Measurements from ENCODE around the gene DIS3L2. TPM values are rescaled to one million over a fixed set of nuclear protein-coding genes. Genes with fewer than 3 reads are reported as not detected.

DIS3L2 gene
- total RNA-seq, 1 experiment from 2014 or later = 28.5 TPM

- Mint-ChIP-seq H3K4me1 (peaks cover 10% of the 10 kb centered on the region), H3K27me3 (ENCODE audit: low read depth) (peaks cover 17% of the 10 kb centered on the region), H3K4me3 (no peak overlapping the region), H3K9me3 (no peaks in the 10 kb centered on the region), H3K36me3 (no peaks in the 10 kb centered on the region), H3K27ac (no peak overlapping the region)
- POLR2A ChIA-PET = no interaction called here
- CTCF ChIA-PET = interaction anchor here (0.9 to 2.1 kb wide), 2 partner anchors 14 to 19 kb away, joined by 3 to 11 read pairs; no protein-coding TSS in a partner anchor
- ATAC-seq (no peak), DNase-seq (ENCODE audit: low spot score) (no peak)
- TF ChIP-seq GTF2I (CRISPR knock-in tag; conservative IDR thresholded peaks at IDR 0.05) (no peak), TCF7 (CRISPR knock-in tag; IDR thresholded peaks at IDR 0.05; ENCODE audit: low read depth) (no peak), JUN (CRISPR knock-in tag; IDR thresholded peaks at IDR 0.05) (no peak), FOXP1 (CRISPR knock-in tag; IDR thresholded peaks at IDR 0.05; ENCODE audit: borderline replicate concordance) (no peak), TEAD4 (CRISPR knock-in tag; IDR thresholded peaks at IDR 0.05) (no peak), USF2 (CRISPR knock-in tag; IDR thresholded peaks at IDR 0.05) (no peak)
- TF ChIP-seq, protein P1, sequence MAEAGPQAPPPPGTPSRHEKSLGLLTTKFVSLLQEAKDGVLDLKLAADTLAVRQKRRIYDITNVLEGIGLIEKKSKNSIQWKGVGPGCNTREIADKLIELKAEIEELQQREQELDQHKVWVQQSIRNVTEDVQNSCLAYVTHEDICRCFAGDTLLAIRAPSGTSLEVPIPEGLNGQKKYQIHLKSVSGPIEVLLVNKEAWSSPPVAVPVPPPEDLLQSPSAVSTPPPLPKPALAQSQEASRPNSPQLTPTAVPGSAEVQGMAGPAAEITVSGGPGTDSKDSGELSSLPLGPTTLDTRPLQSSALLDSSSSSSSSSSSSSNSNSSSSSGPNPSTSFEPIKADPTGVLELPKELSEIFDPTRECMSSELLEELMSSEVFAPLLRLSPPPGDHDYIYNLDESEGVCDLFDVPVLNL (CRISPR knock-in tag; IDR thresholded peaks at IDR 0.05; ENCODE audit: borderline replicate concordance, low read depth) = no peak
- TF ChIP-seq, protein P2, sequence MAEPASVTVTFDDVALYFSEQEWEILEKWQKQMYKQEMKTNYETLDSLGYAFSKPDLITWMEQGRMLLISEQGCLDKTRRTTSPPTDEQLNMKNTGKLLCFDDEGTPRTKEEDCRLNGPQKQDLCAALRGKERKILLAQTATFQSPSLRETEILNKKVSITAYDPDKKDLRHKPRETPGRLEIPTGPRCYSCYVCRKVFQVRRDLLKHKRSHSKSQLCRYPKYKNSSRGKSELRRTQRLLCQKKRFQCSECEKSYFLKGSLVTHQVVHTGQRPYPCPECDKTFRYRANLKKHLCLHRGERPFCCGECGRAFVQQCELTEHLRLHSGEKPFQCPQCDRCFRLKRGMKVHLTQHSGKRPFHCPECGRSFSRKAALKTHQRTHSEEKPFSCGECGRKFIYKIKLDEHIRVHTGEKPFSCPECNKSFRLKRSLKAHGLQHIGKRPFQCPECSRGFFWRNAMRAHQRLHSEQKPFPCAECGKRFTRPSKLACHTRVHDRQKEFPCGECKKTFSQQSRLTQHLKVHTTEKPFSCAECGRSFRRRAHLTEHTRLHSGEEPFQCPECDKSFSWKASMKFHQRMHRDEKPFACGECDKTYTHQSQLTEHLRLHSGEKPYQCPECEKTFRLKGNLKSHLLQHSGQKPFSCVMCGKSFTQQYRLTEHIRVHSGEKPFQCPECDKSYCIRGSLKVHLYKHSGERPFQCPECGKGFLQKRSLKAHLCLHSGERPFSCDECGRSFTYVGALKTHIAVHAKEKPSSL (CRISPR knock-in tag; conservative IDR thresholded peaks at IDR 0.05) = no peak
Observed at GRCh38 chr2:231920366-231920765, 41.1 kb upstream of the DIS3L2 start.

GRCh38 chr2:231920795-231921194, 40.7 kb upstream of the DIS3L2 start:
- peaks cover 10% of the 10 kb centered on the region for H3K4me1 Mint-ChIP-seq
- ATAC-seq = no peak
- H3K4me3 Mint-ChIP-seq = no peak overlapping the region
- ChIA-PET CTCF (interaction anchor here (0.9 to 2.1 kb wide), 4 partner anchors 14 to 26 kb away, joined by 3 to 11 read pairs (median 3); no protein-coding TSS in a partner anchor), POLR2A (no interaction called here)
- H3K27me3 Mint-ChIP-seq (ENCODE audit: low read depth) = peaks cover 19% of the 10 kb centered on the region
- no peaks in the 10 kb centered on the region for H3K9me3 Mint-ChIP-seq
- H3K36me3 Mint-ChIP-seq = no peaks in the 10 kb centered on the region
- H3K27ac Mint-ChIP-seq = no peak overlapping the region
- no peak for DNase-seq (ENCODE audit: low spot score)
- TF ChIP-seq, protein P3, sequence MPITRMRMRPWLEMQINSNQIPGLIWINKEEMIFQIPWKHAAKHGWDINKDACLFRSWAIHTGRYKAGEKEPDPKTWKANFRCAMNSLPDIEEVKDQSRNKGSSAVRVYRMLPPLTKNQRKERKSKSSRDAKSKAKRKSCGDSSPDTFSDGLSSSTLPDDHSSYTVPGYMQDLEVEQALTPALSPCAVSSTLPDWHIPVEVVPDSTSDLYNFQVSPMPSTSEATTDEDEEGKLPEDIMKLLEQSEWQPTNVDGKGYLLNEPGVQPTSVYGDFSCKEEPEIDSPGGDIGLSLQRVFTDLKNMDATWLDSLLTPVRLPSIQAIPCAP (CRISPR knock-in tag; IDR thresholded peaks at IDR 0.05) = no peak
- TF ChIP-seq CTCF (IDR thresholded peaks at IDR 0.05) (no peak), ZNF232 (CRISPR knock-in tag; IDR thresholded peaks at IDR 0.05) (no peak), JAZF1 (CRISPR knock-in tag; IDR thresholded peaks at IDR 0.05) (no peak), ZNF416 (CRISPR knock-in tag; IDR thresholded peaks at IDR 0.05) (no peak), ETV6 (CRISPR knock-in tag; IDR thresholded peaks at IDR 0.05) (no peak), TP53 (CRISPR knock-in tag; IDR thresholded peaks at IDR 0.05) (no peak), KAT7 (CRISPR knock-in tag; IDR thresholded peaks at IDR 0.05; ENCODE audit: borderline replicate concordance) (no peak), RELA (CRISPR knock-in tag; IDR thresholded peaks at IDR 0.05; ENCODE audit: borderline replicate concordance) (no peak), ZNF121 (CRISPR knock-in tag; IDR thresholded peaks at IDR 0.05) (no peak), ATF1 (CRISPR knock-in tag; IDR thresholded peaks at IDR 0.05) (no peak), ZBTB21 (CRISPR knock-in tag; IDR thresholded peaks at IDR 0.05; ENCODE audit: borderline replicate concordance) (no peak), NFYB (CRISPR knock-in tag; conservative IDR thresholded peaks at IDR 0.05; ENCODE audit: low read depth) (no peak), FOXJ3 (CRISPR knock-in tag; IDR thresholded peaks at IDR 0.05; ENCODE audit: borderline replicate concordance) (no peak), ERG (CRISPR knock-in tag; IDR thresholded peaks at IDR 0.05) (no peak)
- TF ChIP-seq, protein P4, sequence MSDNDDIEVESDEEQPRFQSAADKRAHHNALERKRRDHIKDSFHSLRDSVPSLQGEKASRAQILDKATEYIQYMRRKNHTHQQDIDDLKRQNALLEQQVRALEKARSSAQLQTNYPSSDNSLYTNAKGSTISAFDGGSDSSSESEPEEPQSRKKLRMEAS (CRISPR knock-in tag; IDR thresholded peaks at IDR 0.05) = no peak
- TF ChIP-seq, protein P5, sequence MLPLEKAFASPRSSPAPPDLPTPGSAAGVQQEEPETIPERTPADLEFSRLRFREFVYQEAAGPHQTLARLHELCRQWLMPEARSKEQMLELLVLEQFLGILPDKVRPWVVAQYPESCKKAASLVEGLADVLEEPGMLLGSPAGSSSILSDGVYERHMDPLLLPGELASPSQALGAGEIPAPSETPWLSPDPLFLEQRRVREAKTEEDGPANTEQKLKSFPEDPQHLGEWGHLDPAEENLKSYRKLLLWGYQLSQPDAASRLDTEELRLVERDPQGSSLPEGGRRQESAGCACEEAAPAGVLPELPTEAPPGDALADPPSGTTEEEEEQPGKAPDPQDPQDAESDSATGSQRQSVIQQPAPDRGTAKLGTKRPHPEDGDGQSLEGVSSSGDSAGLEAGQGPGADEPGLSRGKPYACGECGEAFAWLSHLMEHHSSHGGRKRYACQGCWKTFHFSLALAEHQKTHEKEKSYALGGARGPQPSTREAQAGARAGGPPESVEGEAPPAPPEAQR (CRISPR knock-in tag; IDR thresholded peaks at IDR 0.05) = no peak
- TF ChIP-seq, protein P6, sequence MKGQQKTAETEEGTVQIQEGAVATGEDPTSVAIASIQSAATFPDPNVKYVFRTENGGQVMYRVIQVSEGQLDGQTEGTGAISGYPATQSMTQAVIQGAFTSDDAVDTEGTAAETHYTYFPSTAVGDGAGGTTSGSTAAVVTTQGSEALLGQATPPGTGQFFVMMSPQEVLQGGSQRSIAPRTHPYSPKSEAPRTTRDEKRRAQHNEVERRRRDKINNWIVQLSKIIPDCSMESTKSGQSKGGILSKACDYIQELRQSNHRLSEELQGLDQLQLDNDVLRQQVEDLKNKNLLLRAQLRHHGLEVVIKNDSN (CRISPR knock-in tag; IDR thresholded peaks at IDR 0.05) = no peak

Data from WTC11 (cell line).